Keratinocyte (primary cell): Measurements from ENCODE around the gene KARS1. TPM values are rescaled to one million over a fixed set of nuclear protein-coding genes. Genes with fewer than 3 reads are reported as not detected.

ENCODE experiments used
- DNase-seq: peaks from one replicate; pipeline ENCODE4 v3.0.0-alpha.2; 2011; ENCODE audit warnings: low read depth, missing footprints, low spot score
- FAIRE-seq: peaks from 2 replicates; lab custom pipeline; 2011; peaks lifted over from hg19 to GRCh38; lab: Jason Lieb, UNC
- H2AFZ ChIP-seq: 2 replicates; pipeline ENCODE4 v1.6.0; 2012; ENCODE audit warnings: low read length, control low read depth, inconsistent platforms; ENCODE audit not compliant: control insufficient read depth
- H3K27ac ChIP-seq: 2 replicates; pipeline ENCODE4 v1.5.1; 2011; ENCODE audit warnings: low read length; ENCODE audit not compliant: control insufficient read depth, insufficient read depth
- H3K27me3 ChIP-seq: 3 replicates; pipeline ENCODE4 v1.6.0; 2011; ENCODE audit warnings: low read length; ENCODE audit not compliant: control insufficient read depth, insufficient read depth; ENCODE audit errors: extremely low read depth
- H3K36me3 ChIP-seq, 2 experiments: 2 replicates in 1 of 2; 3 replicates in 1 of 2; pipeline ENCODE4 v1.5.1; 2011; ENCODE audit warnings: low read length in 2 of 2, mild to moderate bottlenecking in 1 of 2; ENCODE audit not compliant: control insufficient read depth in 2 of 2, insufficient read depth in 2 of 2; ENCODE audit errors: extremely low read depth in 1 of 2
- H3K4me1 ChIP-seq: 3 replicates; pipeline ENCODE4 v1.5.1; 2011; ENCODE audit warnings: low read length; ENCODE audit not compliant: control insufficient read depth, insufficient read depth; ENCODE audit errors: extremely low read depth
- H3K4me2 ChIP-seq: 3 replicates; pipeline ENCODE4 v1.6.0; 2011; ENCODE audit warnings: low read depth, low read length; ENCODE audit not compliant: control insufficient read depth, insufficient read depth; ENCODE audit errors: extremely low read depth
- H3K4me3 ChIP-seq, 3 experiments: fragments of 200-600 bp in 1 of 3; sonication (generic) in 1 of 3; 2 replicates in 2 of 3; 3 replicates in 1 of 3; pipeline ENCODE4 v1.5.1; 2011 to 2016; ENCODE audit warnings: low read length in 3 of 3, mild to moderate bottlenecking in 3 of 3, control low read depth in 2 of 3, inconsistent platforms in 1 of 3, low read depth in 1 of 3, mixed read lengths in 1 of 3, mixed run types in 1 of 3, moderate library complexity in 1 of 3; ENCODE audit not compliant: control insufficient read depth in 2 of 3, insufficient read depth in 2 of 3; ENCODE audit errors: extremely low read depth in 1 of 3
- H3K79me2 ChIP-seq: 2 replicates; pipeline ENCODE4 v1.6.0; 2012; ENCODE audit warnings: low read length; ENCODE audit not compliant: control insufficient read depth, insufficient read depth
- H3K9ac ChIP-seq: 3 replicates; pipeline ENCODE4 v1.6.0; 2011; ENCODE audit warnings: low read length; ENCODE audit not compliant: control insufficient read depth, insufficient read depth; ENCODE audit errors: extremely low read depth
- H3K9me1 ChIP-seq: 3 replicates; pipeline ENCODE4 v1.6.0; 2011; ENCODE audit warnings: low read length; ENCODE audit not compliant: control insufficient read depth, insufficient read depth; ENCODE audit errors: extremely low read depth
- H3K9me3 ChIP-seq: 2 replicates; pipeline ENCODE4 v1.5.1; 2012; ENCODE audit warnings: low read depth, low read length; ENCODE audit not compliant: control insufficient read depth
- H4K20me1 ChIP-seq: 3 replicates; pipeline ENCODE4 v1.6.0; 2011; ENCODE audit warnings: low read length; ENCODE audit not compliant: control insufficient read depth, insufficient read depth; ENCODE audit errors: extremely low read depth
- EZH2 ChIP-seq: IDR thresholded peaks from one replicate; pipeline ENCODE4 v1.6.1; 2012; ENCODE audit warnings: inconsistent platforms, mild to moderate bottlenecking, low read length, moderate library complexity
- dilution Hi-C: fragments of 300-500 bp; cut with MboI; formaldehyde crosslinking; loops from one replicate; pipeline ENCODE4 v1.7.0; 2020; ENCODE audit warnings: low sequenced_read_pairs; ENCODE audit not compliant: extremely low pct_ligation_motif_present
- polyA plus RNA-seq, 5 experiments: library from polyadenylated mRNA; depleted of rRNA in 3 of 5; stranded (reverse) in 3 of 5; stranded (forward) in 1 of 5; unstranded in 1 of 5; fragments of >200 nt; gene quantifications; 1 replicate in 1 of 5; 2 replicates in 3 of 5; 3 replicates in 1 of 5; pipeline versions ENCODE4 v1.2.1 to v1.2.3, GENCODE V29; 2011 to 2012; ENCODE audit warnings: missing spikeins in 2 of 5, low read depth in 1 of 5, low replicate concordance in 1 of 5
- TF ChIP-seq, protein P1 (sequence below), 3 experiments: IDR thresholded peaks in 1 of 3; conservative IDR thresholded peaks in 1 of 3; optimal IDR thresholded peaks in 1 of 3; 2 replicates in 2 of 3; 3 replicates in 1 of 3; pipeline versions ENCODE3 to v1.5.1; 2011; ENCODE audit warnings: low read length in 3 of 3, mild to moderate bottlenecking in 3 of 3, moderate library complexity in 2 of 3, control low read depth in 1 of 3, inconsistent platforms in 1 of 3; ENCODE audit not compliant: insufficient read depth in 2 of 3; ENCODE audit errors: extremely low read depth in 1 of 3

KARS1 gene
- polyA plus RNA-seq, 1 donor (not counting 4 experiments of a cell fraction or from before 2014, with no cell fraction given) = 206 TPM

- no peaks in the 10 kb centered on the region for H3K9me3 ChIP-seq
- no peak overlapping the region for H2AFZ ChIP-seq
- no peaks in the 10 kb centered on the region for H3K27me3 ChIP-seq
- DNase-seq (no peak), FAIRE-seq (no peak)
- H3K9me1 ChIP-seq = no peaks in the 10 kb centered on the region
- H3K4me2 ChIP-seq = no peak overlapping the region
- no peaks in the 10 kb centered on the region for H3K36me3 ChIP-seq
- no peak overlapping the region for H3K4me3 ChIP-seq
- no peak overlapping the region for H3K9ac ChIP-seq
- no peaks in the 10 kb centered on the region for H3K4me1 ChIP-seq
- no peaks in the 10 kb centered on the region for H4K20me1 ChIP-seq
- no peak for TF ChIP-seq EZH2
- TF ChIP-seq, protein P1, sequence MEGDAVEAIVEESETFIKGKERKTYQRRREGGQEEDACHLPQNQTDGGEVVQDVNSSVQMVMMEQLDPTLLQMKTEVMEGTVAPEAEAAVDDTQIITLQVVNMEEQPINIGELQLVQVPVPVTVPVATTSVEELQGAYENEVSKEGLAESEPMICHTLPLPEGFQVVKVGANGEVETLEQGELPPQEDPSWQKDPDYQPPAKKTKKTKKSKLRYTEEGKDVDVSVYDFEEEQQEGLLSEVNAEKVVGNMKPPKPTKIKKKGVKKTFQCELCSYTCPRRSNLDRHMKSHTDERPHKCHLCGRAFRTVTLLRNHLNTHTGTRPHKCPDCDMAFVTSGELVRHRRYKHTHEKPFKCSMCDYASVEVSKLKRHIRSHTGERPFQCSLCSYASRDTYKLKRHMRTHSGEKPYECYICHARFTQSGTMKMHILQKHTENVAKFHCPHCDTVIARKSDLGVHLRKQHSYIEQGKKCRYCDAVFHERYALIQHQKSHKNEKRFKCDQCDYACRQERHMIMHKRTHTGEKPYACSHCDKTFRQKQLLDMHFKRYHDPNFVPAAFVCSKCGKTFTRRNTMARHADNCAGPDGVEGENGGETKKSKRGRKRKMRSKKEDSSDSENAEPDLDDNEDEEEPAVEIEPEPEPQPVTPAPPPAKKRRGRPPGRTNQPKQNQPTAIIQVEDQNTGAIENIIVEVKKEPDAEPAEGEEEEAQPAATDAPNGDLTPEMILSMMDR (optimal IDR thresholded peaks at IDR 0.05 in 1 of 3, IDR thresholded peaks at IDR 0.05 in 1 of 3, conservative IDR thresholded peaks at IDR 0.05 in 1 of 3; ENCODE audit: extremely low read depth in 1 of 3, insufficient read depth in 2 of 3, low read length in 3 of 3) = no peak
- no peaks in the 10 kb centered on the region for H3K79me2 ChIP-seq
- dilution Hi-C loops = no loop called here
- no peak overlapping the region for H3K27ac ChIP-seq
These were observed 20.0 kb upstream of the KARS1 start for GRCh38 chr16:75667503-75667902.

DNA sequence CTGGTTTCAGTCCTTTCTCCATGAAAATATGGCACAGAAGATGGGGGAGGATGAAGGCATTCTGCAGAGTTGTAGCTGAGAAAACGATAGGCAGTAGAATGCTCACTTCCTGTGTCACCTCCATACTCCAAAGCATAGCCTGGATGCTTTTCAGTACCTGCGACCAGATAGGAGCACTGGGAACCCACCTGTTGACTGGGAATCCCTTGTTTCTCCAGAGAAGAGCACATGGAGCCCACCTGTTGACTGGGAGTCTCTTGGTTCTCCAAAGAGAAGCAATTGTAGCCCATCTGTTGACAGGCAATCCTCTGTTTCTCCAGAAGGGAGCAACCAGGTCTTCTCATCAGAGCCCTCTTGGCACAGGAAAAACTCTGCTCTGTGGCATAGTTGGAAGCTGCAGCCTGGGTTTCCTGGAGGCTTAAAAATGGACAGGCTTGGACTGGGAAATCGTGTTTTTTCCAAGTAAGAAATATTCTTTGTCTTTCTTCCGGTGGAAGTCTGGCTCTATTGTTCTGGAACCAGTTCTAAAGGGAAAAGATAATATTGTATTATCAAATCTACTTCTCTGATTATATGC lies 13.3 kb upstream of the KARS1 start:
- Histone ChIP-seq H3K27me3 (no peaks in the 10 kb centered on the region), H3K9me1 (no peaks in the 10 kb centered on the region), H4K20me1 (no peaks in the 10 kb centered on the region), H3K9me3 (no peaks in the 10 kb centered on the region), H3K4me1 (no peaks in the 10 kb centered on the region), H3K9ac (no peak overlapping the region), H3K36me3 (peaks cover 10 to 14% of the 10 kb centered on the region in 2 experiments), H3K79me2 (peaks cover 2% of the 10 kb centered on the region), H3K4me3 (no peak overlapping the region), H2AFZ (no peak overlapping the region), H3K4me2 (no peak overlapping the region), H3K27ac (no peak overlapping the region)
- dilution Hi-C loops = no loop called here
- FAIRE-seq = no peak
- TF ChIP-seq, protein P1 (optimal IDR thresholded peaks at IDR 0.05 in 1 of 3, IDR thresholded peaks at IDR 0.05 in 1 of 3, conservative IDR thresholded peaks at IDR 0.05 in 1 of 3; ENCODE audit: extremely low read depth in 1 of 3, insufficient read depth in 2 of 3, low read length in 3 of 3) = no peak
- TF ChIP-seq EZH2 = no peak
- no peak for DNase-seq
